Psoas muscle (tissue), 8 donors: Measurements from ENCODE around the gene ALS2. TPM values are rescaled to one million over a fixed set of nuclear protein-coding genes. Genes with fewer than 3 reads are reported as not detected.

Source experiments
- ATAC-seq, 4 donors: fragments of 200-7000 bp; cut with Tn5 transposase; one replicate each; pipeline ENCODE4 v1.9.1; 2020; ENCODE audit warnings: moderate library complexity in 3 of 4, mild to moderate bottlenecking in 2 of 4
- DNase-seq, 2 donors: peaks; one replicate each; pipeline ENCODE4 v3.0.0-alpha.2; 2020
- H3K27ac ChIP-seq: fragments of 200-600 bp; one replicate; pipeline ENCODE4 v1.8.0; 2022
- H3K27me3 ChIP-seq, 3 donors: fragments of 200-600 bp in 1 of 3; one replicate each; pipeline versions ENCODE4 v1.6.1 to v1.8.0; 2013 to 2022; ENCODE audit warnings: low read length in 2 of 3, mild to moderate bottlenecking in 2 of 3, moderate library complexity in 1 of 3; ENCODE audit not compliant: insufficient read depth in 3 of 3
- H3K36me3 ChIP-seq, 2 donors: fragments of 200-600 bp in 1 of 2; one replicate each; pipeline versions ENCODE4 v1.6.1 to v1.8.0; 2013 to 2022; ENCODE audit warnings: low read depth in 1 of 2, mild to moderate bottlenecking in 1 of 2, moderate library complexity in 1 of 2; ENCODE audit not compliant: insufficient read depth in 1 of 2
- H3K4me1 ChIP-seq: fragments of 200-600 bp; one replicate; pipeline ENCODE4 v1.8.0; 2022
- H3K4me3 ChIP-seq: fragments of 200-600 bp; one replicate; pipeline ENCODE4 v1.8.0; 2022; ENCODE audit warnings: mild to moderate bottlenecking
- H3K9me3 ChIP-seq: fragments of 200-600 bp; one replicate; pipeline ENCODE4 v1.8.0; 2022
- CTCF ChIP-seq: fragments of 200-600 bp; IDR thresholded peaks from one replicate; pipeline ENCODE4 v1.8.0; 2022; ENCODE audit warnings: antibody characterized with exemption
- WGBS, 3 donors: extraction: QIAGEN DNeasy Blood & Tissue Kit; methylation state at CpG; one replicate each; pipeline versions ENCODE4 v1.1.6 to v1.1.7; 2013; 5-methylcytosine and 5-hydroxymethylcytosine counted together
- intact Hi-C, 2 donors: fragments of 100-400 bp; cut with DNase I; formaldehyde crosslinking; loops; one replicate each; pipeline versions ENCODE4 v1.11.0 to v1.14.2; 2022
- polyA plus RNA-seq, 3 donors: library from polyadenylated mRNA; stranded (reverse); fragments of 200-250 nt; gene quantifications; one replicate each; pipeline ENCODE4 v1.2.3, GENCODE V29; 2013
- total RNA-seq, 4 donors: library from RNA; stranded (reverse); fragmentation: NEBNext Ultra II Directional in 2 of 4; extraction: Animal tissue kit (Norgen Biotek cat#: 25700) in 2 of 4; gene quantifications; one replicate each; pipeline versions ENCODE4 v1.2.1 to v1.2.4, GENCODE V29; 2021 to 2023
- donor health status: healthy with polysubstance abuse.
- donor health status: DM: no; HTN: no; CAD: no; lungs with moderate emphysema.
- donor health status: Bipolar disorder and iron deficiency.
- donor health status: healthy.
- donor health status: DM: yes; HTN: yes; CAD: no.
- donor health status: DM: no; HTN: no; CAD: no.
- donor health status: DM: no; HTN: no; CAD: no.
- donor health status: DM: yes; HTN: yes; CAD: no.

The ALS2 gene
- total and polyA plus RNA-seq, 7 donors = 6.3 to 26.4 (median 18.9) TPM

- no peaks in the 10 kb centered on the region for H3K9me3 ChIP-seq
- H3K36me3 ChIP-seq = no peaks in the 10 kb centered on the region
- intact Hi-C loops = no loop called here
- WGBS, 3 donors = 3 to 5% (median 4%) methylated on average over 20 to 22 of the region's 22 CpGs
- no peak for TF ChIP-seq CTCF
- peak overlapping the region; percentile 98 for H3K4me3 ChIP-seq
- DNase-seq = no peak
- no peaks in the 10 kb centered on the region for H3K27me3 ChIP-seq
- H3K4me1 ChIP-seq = peaks cover 40% of the 10 kb centered on the region
- peak overlapping the region; percentile 92 for H3K27ac ChIP-seq
- ATAC-seq = peak; percentile 5 to 31 (median 12)
Measured at GRCh38 chr2:201779901-201780673, 646 bp downstream of the ALS2 start.

GRCh38 chr2:201777869-201778268, 2.9 kb downstream of the ALS2 start:
- TF ChIP-seq CTCF = no peak
- DNase-seq (no peak), ATAC-seq (no peak)
- Histone ChIP-seq H3K36me3 (no peaks in the 10 kb centered on the region), H3K9me3 (no peaks in the 10 kb centered on the region), H3K27ac (no peak overlapping the region), H3K27me3 (no peaks in the 10 kb centered on the region), H3K4me3 (no peak overlapping the region), H3K4me1 (peaks cover 40% of the 10 kb centered on the region)
- intact Hi-C loops = no loop called here

GRCh38 chr2:201777043-201777442, 3.7 kb downstream of the ALS2 start:
- ATAC-seq = no peak
- Histone ChIP-seq H3K4me3 (no peak overlapping the region), H3K27ac (no peak overlapping the region), H3K27me3 (no peaks in the 10 kb centered on the region), H3K36me3 (no peaks in the 10 kb centered on the region), H3K4me1 (peaks cover 40% of the 10 kb centered on the region), H3K9me3 (no peaks in the 10 kb centered on the region)
- intact Hi-C loops = no loop called here
- no peak for TF ChIP-seq CTCF
- no peak for DNase-seq

- no peak overlapping the region for H3K4me3 ChIP-seq
- peaks cover 40% of the 10 kb centered on the region for H3K4me1 ChIP-seq
- ATAC-seq (no peak), DNase-seq (no peak)
- intact Hi-C loops = no loop called here
- no peaks in the 10 kb centered on the region for H3K9me3 ChIP-seq
- no peaks in the 10 kb centered on the region for H3K36me3 ChIP-seq
- TF ChIP-seq CTCF = no peak
- H3K27me3 ChIP-seq = no peaks in the 10 kb centered on the region
- H3K27ac ChIP-seq = no peak overlapping the region
- 93 to 100% (median 97%) methylated on average over 1 of the region's 1 CpG for WGBS, 3 donors
Measured at GRCh38 chr2:201775326-201775725, 5.4 kb downstream of the ALS2 start.

- ATAC-seq = no peak
- no peak for TF ChIP-seq CTCF
- Histone ChIP-seq H3K9me3 (no peaks in the 10 kb centered on the region), H3K36me3 (no peaks in the 10 kb centered on the region), H3K4me1 (peaks cover 38% of the 10 kb centered on the region), H3K4me3 (no peak overlapping the region), H3K27ac (no peak overlapping the region), H3K27me3 (no peaks in the 10 kb centered on the region)
- intact Hi-C loops = no loop called here
- no peak for DNase-seq
- WGBS, 3 donors = 92 to 96% (median 94%) methylated on average over 2 of the region's 2 CpGs
Measured at GRCh38 chr2:201774546-201774945, 6.2 kb downstream of the ALS2 start.
